ENCODE results near the gene USP50.

The USP50 gene

GRCh38 chr15:50463423-50464358, 82.8 kb downstream of the USP50 start:
- H3K27me3 ChIP-seq (ENCODE audit: control insufficient read depth, insufficient read depth, low read length): no peaks in the 10 kb centered on the region
- H3K9ac ChIP-seq (ENCODE audit: low read length): no peak overlapping the region
- 0 out of 2 replicates have a peak overlapping the region, but pooled peaks have one; percentile 26 for H3K27ac ChIP-seq (ENCODE audit: low read depth, low read length)
- no peaks in the 10 kb centered on the region for H3K9me3 ChIP-seq (ENCODE audit: control insufficient read depth, insufficient read depth, low read depth, low read length)
- peaks cover 28% of the 10 kb centered on the region for H3K4me1 ChIP-seq (ENCODE audit: control insufficient read depth, insufficient read depth, low read length)
- no peak overlapping the region for H3K4me3 ChIP-seq (ENCODE audit: low read depth, low read length)
- peaks cover 39% of the 10 kb centered on the region for H3K36me3 ChIP-seq (ENCODE audit: control insufficient read depth, insufficient read depth, low read length)

GRCh38 chr15:50458348-50459112, 87.9 kb downstream of the USP50 start:
- 0 out of 2 replicates have a peak overlapping the region, but pooled peaks have one; percentile 33 for H3K27ac ChIP-seq (ENCODE audit: low read depth, low read length)
- peaks cover 44% of the 10 kb centered on the region for H3K36me3 ChIP-seq (ENCODE audit: control insufficient read depth, insufficient read depth, low read length)
- no peak overlapping the region for H3K4me3 ChIP-seq (ENCODE audit: low read depth, low read length)

GRCh38 chr15:50452927-50453326, 93.5 kb downstream of the USP50 start:
- no peak overlapping the region for H3K27ac ChIP-seq (ENCODE audit: low read depth, low read length)
- peaks cover 36% of the 10 kb centered on the region for H3K36me3 ChIP-seq (ENCODE audit: control insufficient read depth, insufficient read depth, low read length)
- H3K9me3 ChIP-seq (ENCODE audit: control insufficient read depth, insufficient read depth, low read depth, low read length): no peaks in the 10 kb centered on the region
- H3K4me3 ChIP-seq (ENCODE audit: low read depth, low read length): no peak overlapping the region
- H3K27me3 ChIP-seq (ENCODE audit: control insufficient read depth, insufficient read depth, low read length): no peaks in the 10 kb centered on the region
- H3K4me1 ChIP-seq (ENCODE audit: control insufficient read depth, insufficient read depth, low read length): no peaks in the 10 kb centered on the region
- no peak overlapping the region for H3K9ac ChIP-seq (ENCODE audit: low read length)

More at GRCh38 chr15:50458348-50459112, 87.9 kb downstream of the USP50 start:
- no peaks in the 10 kb centered on the region for H3K9me3 ChIP-seq (ENCODE audit: control insufficient read depth, insufficient read depth, low read depth, low read length)
- H3K4me1 ChIP-seq (ENCODE audit: control insufficient read depth, insufficient read depth, low read length): peaks cover 2% of the 10 kb centered on the region; the same call in 1 of the 2 replicates
- H3K27me3 ChIP-seq (ENCODE audit: control insufficient read depth, insufficient read depth, low read length): no peaks in the 10 kb centered on the region
- no peak overlapping the region for H3K9ac ChIP-seq (ENCODE audit: low read length)
